Lower lobe of right lung (tissue), 2 donors: Measurements from ENCODE around the gene NCK2. TPM values are rescaled to one million over a fixed set of nuclear protein-coding genes. Genes with fewer than 3 reads are reported as not detected.

Source experiments
- ATAC-seq, 2 donors: fragments of 200-7000 bp; cut with Tn5 transposase; one replicate each; pipeline ENCODE4 v1.9.1; 2020 to 2022; ENCODE audit warnings: mild to moderate bottlenecking in 2 of 2, moderate library complexity in 2 of 2
- DNase-seq: peaks from one replicate; pipeline ENCODE4 v3.0.0-alpha.2; 2020
- H3K27ac ChIP-seq: fragments of 200-600 bp; one replicate; pipeline ENCODE4 v1.8.0; 2022
- H3K27me3 ChIP-seq: fragments of 200-600 bp; one replicate; pipeline ENCODE4 v1.8.0; 2022; ENCODE audit warnings: low read depth
- H3K36me3 ChIP-seq: fragments of 200-600 bp; one replicate; pipeline ENCODE4 v1.8.0; 2022; ENCODE audit warnings: mild to moderate bottlenecking
- H3K4me1 ChIP-seq: fragments of 200-600 bp; one replicate; pipeline ENCODE4 v1.8.0; 2022
- H3K4me3 ChIP-seq: fragments of 200-600 bp; one replicate; pipeline ENCODE4 v1.8.0; 2022; ENCODE audit warnings: mild to moderate bottlenecking
- H3K9me3 ChIP-seq: fragments of 200-600 bp; one replicate; pipeline ENCODE4 v1.8.0; 2022
- CTCF ChIP-seq: fragments of 200-600 bp; IDR thresholded peaks from one replicate; pipeline ENCODE4 v1.8.0; 2022; ENCODE audit warnings: antibody characterized with exemption, mild to moderate bottlenecking
- intact Hi-C: fragments of 100-400 bp; cut with DNase I; formaldehyde crosslinking; loops from one replicate; pipeline ENCODE4 v1.11.0; 2022
- total RNA-seq: library from RNA; stranded (reverse); fragmentation: NEBNext Ultra II Directional; extraction: Animal tissue kit (Norgen Biotek cat#: 25700); gene quantifications from one replicate; pipeline ENCODE4 v1.2.1, GENCODE V29; 2021
- donor health status: DM: no; HTN: yes; CAD: no; lungs with severe emphysema.

NCK2 gene
- total RNA-seq, 1 donor from 2014 or later: 36.7 TPM

GRCh38 chr2:105862843-105863242 lies 118.1 kb downstream of the NCK2 start:
- Histone ChIP-seq H3K36me3 (no peaks in the 10 kb centered on the region), H3K4me1 (peaks cover 19% of the 10 kb centered on the region), H3K9me3 (no peaks in the 10 kb centered on the region), H3K27ac (no peak overlapping the region), H3K4me3 (no peak overlapping the region), H3K27me3 (no peaks in the 10 kb centered on the region)
- DNase-seq: no peak
- intact Hi-C loops: no loop called here
- no peak for TF ChIP-seq CTCF
- ATAC-seq: no peak

GRCh38 chr2:105864262-105864661 lies 119.5 kb downstream of the NCK2 start:
- Histone ChIP-seq H3K27me3 (no peaks in the 10 kb centered on the region), H3K9me3 (no peaks in the 10 kb centered on the region), H3K4me1 (peaks cover 29% of the 10 kb centered on the region), H3K4me3 (no peak overlapping the region), H3K36me3 (no peaks in the 10 kb centered on the region), H3K27ac (no peak overlapping the region)
- intact Hi-C loops: no loop called here
- ATAC-seq (no peak), DNase-seq (no peak)
- no peak for TF ChIP-seq CTCF

- Histone ChIP-seq H3K4me1 (peaks cover 29% of the 10 kb centered on the region), H3K4me3 (no peak overlapping the region), H3K9me3 (no peaks in the 10 kb centered on the region), H3K27ac (no peak overlapping the region), H3K27me3 (no peaks in the 10 kb centered on the region), H3K36me3 (no peaks in the 10 kb centered on the region)
- DNase-seq (no peak), ATAC-seq (no peak)
- intact Hi-C loops: no loop called here
- TF ChIP-seq CTCF: no peak
These were observed 120.7 kb downstream of the NCK2 start for GRCh38 chr2:105865222-105865913.

GRCh38 chr2:105866216-105867185 lies 121.8 kb downstream of the NCK2 start:
- no peak for TF ChIP-seq CTCF
- DNase-seq: no peak
- H3K4me3 ChIP-seq: no peak overlapping the region
- ATAC-seq: no peak
- peaks cover 29% of the 10 kb centered on the region for H3K4me1 ChIP-seq
- H3K27ac ChIP-seq: no peak overlapping the region
- no peaks in the 10 kb centered on the region for H3K9me3 ChIP-seq
- H3K27me3 ChIP-seq: no peaks in the 10 kb centered on the region
- intact Hi-C loops: no loop called here
- H3K36me3 ChIP-seq: no peaks in the 10 kb centered on the region

- Histone ChIP-seq H3K9me3 (no peaks in the 10 kb centered on the region), H3K36me3 (no peaks in the 10 kb centered on the region), H3K27ac (no peak overlapping the region), H3K27me3 (no peaks in the 10 kb centered on the region), H3K4me3 (no peak overlapping the region), H3K4me1 (peaks cover 33% of the 10 kb centered on the region)
- TF ChIP-seq CTCF: no peak
- DNase-seq (no peak), ATAC-seq (no peak)
- intact Hi-C loops: no loop called here
These were observed 122.9 kb downstream of the NCK2 start for GRCh38 chr2:105867587-105867986.
